WTC11 (cell line): Measurements from ENCODE around the gene BHLHE40. TPM values are rescaled to one million over a fixed set of nuclear protein-coding genes. Genes with fewer than 3 reads are reported as not detected.

Experiments
- ATAC-seq: fragments of 200-7000 bp; cut with Tn5 transposase; 2 replicates; pipeline ENCODE4 v1.10.0; 2021; ENCODE audit warnings: mild to moderate bottlenecking, moderate library complexity
- CTCF ChIA-PET: fragments of 300-600 bp; sonication (Branson Sonifier 250); formaldehyde crosslinking; loops from one replicate; lab custom pipeline; 2021; ENCODE audit warnings: antibody characterized with exemption; lab: Charles Lee
- POLR2A ChIA-PET: fragments of 350-600 bp; sonication (Branson Sonifier 250); formaldehyde crosslinking; loops from one replicate; lab custom pipeline; 2021; ENCODE audit warnings: antibody characterized with exemption; lab: Charles Lee
- DNase-seq: peaks from one replicate; pipeline ENCODE4 v3.0.0; 2021; ENCODE audit warnings: low spot score
- H3K27ac Mint-ChIP-seq: 2 replicates; pipeline ENCODE4 v1.8.0; 2021; ENCODE audit warnings: mixed read lengths
- H3K27me3 Mint-ChIP-seq: 2 replicates; pipeline ENCODE4 v1.8.0; 2021; ENCODE audit warnings: low read depth, mild to moderate bottlenecking, moderate library complexity, mixed read lengths
- H3K36me3 Mint-ChIP-seq: 2 replicates; pipeline ENCODE4 v1.8.0; 2021; ENCODE audit warnings: mixed read lengths
- H3K4me1 Mint-ChIP-seq: 2 replicates; pipeline ENCODE4 v1.8.0; 2022; ENCODE audit warnings: mixed read lengths
- H3K4me3 Mint-ChIP-seq: 2 replicates; pipeline ENCODE4 v1.8.0; 2021; ENCODE audit warnings: mild to moderate bottlenecking, moderate library complexity, mixed read lengths
- H3K9me3 Mint-ChIP-seq: 2 replicates; pipeline ENCODE4 v1.8.0; 2021; ENCODE audit warnings: mixed read lengths
- ELF4 ChIP-seq: sonication (generic); formaldehyde crosslinking; IDR thresholded peaks from 2 replicates; pipeline ENCODE4 v1.8.1; 2022; ENCODE audit warnings: low read depth, mild to moderate bottlenecking, moderate library complexity, missing genetic modification reagents
- FOXK1 ChIP-seq: sonication (generic); formaldehyde crosslinking; IDR thresholded peaks from 2 replicates; pipeline ENCODE4 v1.8.0; 2022; ENCODE audit warnings: mild to moderate bottlenecking, moderate library complexity, missing genetic modification reagents
- JAZF1 ChIP-seq: fragments of 250-450 bp; sonication (Bioruptor Pico); IDR thresholded peaks from 2 replicates; pipeline ENCODE4 v1.9.0; 2021; ENCODE audit warnings: moderate library complexity, mild to moderate bottlenecking, inconsistent platforms
- JUN ChIP-seq: sonication (generic); formaldehyde crosslinking; IDR thresholded peaks from 2 replicates; pipeline ENCODE4 v1.8.0; 2023; ENCODE audit warnings: mild to moderate bottlenecking, missing genetic modification reagents
- OVOL2 ChIP-seq: fragments of 250-450 bp; sonication (Bioruptor Pico); IDR thresholded peaks from 2 replicates; pipeline ENCODE4 v1.9.0; 2021; ENCODE audit warnings: mild to moderate bottlenecking, borderline replicate concordance
- RORB ChIP-seq: fragments of 250-450 bp; sonication (Bioruptor Pico); IDR thresholded peaks from 2 replicates; pipeline ENCODE4 v1.9.0; 2021; ENCODE audit warnings: mild to moderate bottlenecking
- SOX15 ChIP-seq: fragments of 250-450 bp; sonication (Bioruptor Pico); IDR thresholded peaks from 2 replicates; pipeline ENCODE4 v1.9.0; 2021; ENCODE audit warnings: mild to moderate bottlenecking
- ZNF121 ChIP-seq: sonication (generic); formaldehyde crosslinking; IDR thresholded peaks from 2 replicates; pipeline ENCODE4 v1.8.0; 2023; ENCODE audit warnings: missing genetic modification reagents
- ZNF671 ChIP-seq: fragments of 250-450 bp; sonication (Bioruptor Pico); IDR thresholded peaks from 2 replicates; pipeline ENCODE4 v1.8.0; 2021; ENCODE audit warnings: mild to moderate bottlenecking
- total RNA-seq: library from RNA; stranded (reverse); gene quantifications from 3 replicates; pipeline ENCODE4 v1.2.3, GENCODE V29; 2021
- TF ChIP-seq, protein P1 (sequence below): sonication (generic); formaldehyde crosslinking; IDR thresholded peaks from 2 replicates; pipeline ENCODE4 v1.8.1; 2022; ENCODE audit warnings: low read depth, missing genetic modification reagents, borderline replicate concordance
- TF ChIP-seq, protein P2 (sequence below): sonication (generic); formaldehyde crosslinking; IDR thresholded peaks from 2 replicates; pipeline ENCODE4 v1.8.0; 2023; ENCODE audit warnings: missing genetic modification reagents
- TF ChIP-seq, protein P3 (sequence below): sonication (generic); formaldehyde crosslinking; IDR thresholded peaks from 2 replicates; pipeline ENCODE4 v1.8.1; 2023; ENCODE audit warnings: mild to moderate bottlenecking, missing genetic modification reagents, moderate library complexity
- TF ChIP-seq, protein P4 (sequence below): sonication (generic); formaldehyde crosslinking; IDR thresholded peaks from 2 replicates; pipeline ENCODE4 v1.8.0; 2023; ENCODE audit warnings: missing genetic modification reagents, mild to moderate bottlenecking, borderline replicate concordance
- TF ChIP-seq, protein P5 (sequence below): sonication (generic); formaldehyde crosslinking; IDR thresholded peaks from 2 replicates; pipeline ENCODE4 v1.8.1; 2022; ENCODE audit warnings: low read depth, mild to moderate bottlenecking, moderate library complexity, missing genetic modification reagents, borderline replicate concordance
- TF ChIP-seq, protein P6 (sequence below): fragments of 250-450 bp; sonication (Bioruptor Pico); IDR thresholded peaks from 2 replicates; pipeline ENCODE4 v1.9.0; 2021; ENCODE audit warnings: moderate library complexity, mild to moderate bottlenecking, inconsistent platforms, borderline replicate concordance
- TF ChIP-seq, protein P7 (sequence below): fragments of 250-450 bp; sonication (Bioruptor Pico); IDR thresholded peaks from 2 replicates; pipeline ENCODE4 v1.9.0; 2021; ENCODE audit warnings: mild to moderate bottlenecking, borderline replicate concordance

The BHLHE40 gene
- total RNA-seq, 1 experiment from 2014 or later: 5.7 TPM

DNA sequence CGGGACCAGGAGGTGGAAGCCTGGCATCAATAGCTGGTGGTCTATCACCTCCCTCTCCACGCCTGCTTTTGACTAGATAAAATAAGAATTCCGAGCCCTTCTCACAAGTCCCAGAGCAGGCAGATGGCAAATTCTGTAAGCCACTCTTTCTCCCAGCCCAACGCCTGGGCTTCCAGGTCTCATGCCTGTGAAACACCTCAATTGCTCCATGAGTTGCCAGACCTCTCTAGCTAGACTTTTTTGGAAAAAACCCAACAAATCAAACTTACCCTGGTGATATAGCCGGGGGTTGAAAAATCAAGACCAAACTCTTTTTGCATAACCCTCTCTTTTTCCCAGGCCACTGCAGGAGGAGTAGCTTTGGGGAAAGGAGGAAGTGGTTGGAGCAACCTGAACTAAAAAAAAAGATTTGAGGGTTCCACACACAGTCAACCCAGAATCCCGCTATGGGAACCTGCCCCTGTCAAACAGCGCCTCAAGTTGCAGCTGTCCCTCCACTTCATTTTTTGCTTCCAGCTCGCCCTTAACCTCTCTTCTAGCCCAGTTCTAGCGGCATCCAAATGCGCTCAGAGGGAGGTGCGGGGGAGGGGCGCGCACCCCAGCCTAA lies 7.0 kb downstream of the BHLHE40 start:
- TF ChIP-seq, protein P1, sequence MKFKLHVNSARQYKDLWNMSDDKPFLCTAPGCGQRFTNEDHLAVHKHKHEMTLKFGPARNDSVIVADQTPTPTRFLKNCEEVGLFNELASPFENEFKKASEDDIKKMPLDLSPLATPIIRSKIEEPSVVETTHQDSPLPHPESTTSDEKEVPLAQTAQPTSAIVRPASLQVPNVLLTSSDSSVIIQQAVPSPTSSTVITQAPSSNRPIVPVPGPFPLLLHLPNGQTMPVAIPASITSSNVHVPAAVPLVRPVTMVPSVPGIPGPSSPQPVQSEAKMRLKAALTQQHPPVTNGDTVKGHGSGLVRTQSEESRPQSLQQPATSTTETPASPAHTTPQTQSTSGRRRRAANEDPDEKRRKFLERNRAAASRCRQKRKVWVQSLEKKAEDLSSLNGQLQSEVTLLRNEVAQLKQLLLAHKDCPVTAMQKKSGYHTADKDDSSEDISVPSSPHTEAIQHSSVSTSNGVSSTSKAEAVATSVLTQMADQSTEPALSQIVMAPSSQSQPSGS (CRISPR knock-in tag): no peak
- TF ChIP-seq JAZF1 (CRISPR knock-in tag): no peak
- TF ChIP-seq JUN (CRISPR knock-in tag): no peak
- TF ChIP-seq ZNF671 (CRISPR knock-in tag): no peak
- no peak for TF ChIP-seq OVOL2 (CRISPR knock-in tag)
- no peak for TF ChIP-seq ZNF121 (CRISPR knock-in tag)
- TF ChIP-seq FOXK1 (CRISPR knock-in tag): no peak
- no peak for TF ChIP-seq ELF4 (CRISPR knock-in tag)
- TF ChIP-seq, protein P2, sequence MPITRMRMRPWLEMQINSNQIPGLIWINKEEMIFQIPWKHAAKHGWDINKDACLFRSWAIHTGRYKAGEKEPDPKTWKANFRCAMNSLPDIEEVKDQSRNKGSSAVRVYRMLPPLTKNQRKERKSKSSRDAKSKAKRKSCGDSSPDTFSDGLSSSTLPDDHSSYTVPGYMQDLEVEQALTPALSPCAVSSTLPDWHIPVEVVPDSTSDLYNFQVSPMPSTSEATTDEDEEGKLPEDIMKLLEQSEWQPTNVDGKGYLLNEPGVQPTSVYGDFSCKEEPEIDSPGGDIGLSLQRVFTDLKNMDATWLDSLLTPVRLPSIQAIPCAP (CRISPR knock-in tag): no peak
- TF ChIP-seq SOX15: no peak
- no peak for TF ChIP-seq RORB (CRISPR knock-in tag)
- TF ChIP-seq, protein P3, sequence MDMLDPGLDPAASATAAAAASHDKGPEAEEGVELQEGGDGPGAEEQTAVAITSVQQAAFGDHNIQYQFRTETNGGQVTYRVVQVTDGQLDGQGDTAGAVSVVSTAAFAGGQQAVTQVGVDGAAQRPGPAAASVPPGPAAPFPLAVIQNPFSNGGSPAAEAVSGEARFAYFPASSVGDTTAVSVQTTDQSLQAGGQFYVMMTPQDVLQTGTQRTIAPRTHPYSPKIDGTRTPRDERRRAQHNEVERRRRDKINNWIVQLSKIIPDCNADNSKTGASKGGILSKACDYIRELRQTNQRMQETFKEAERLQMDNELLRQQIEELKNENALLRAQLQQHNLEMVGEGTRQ (CRISPR knock-in tag): no peak
- TF ChIP-seq, protein P4, sequence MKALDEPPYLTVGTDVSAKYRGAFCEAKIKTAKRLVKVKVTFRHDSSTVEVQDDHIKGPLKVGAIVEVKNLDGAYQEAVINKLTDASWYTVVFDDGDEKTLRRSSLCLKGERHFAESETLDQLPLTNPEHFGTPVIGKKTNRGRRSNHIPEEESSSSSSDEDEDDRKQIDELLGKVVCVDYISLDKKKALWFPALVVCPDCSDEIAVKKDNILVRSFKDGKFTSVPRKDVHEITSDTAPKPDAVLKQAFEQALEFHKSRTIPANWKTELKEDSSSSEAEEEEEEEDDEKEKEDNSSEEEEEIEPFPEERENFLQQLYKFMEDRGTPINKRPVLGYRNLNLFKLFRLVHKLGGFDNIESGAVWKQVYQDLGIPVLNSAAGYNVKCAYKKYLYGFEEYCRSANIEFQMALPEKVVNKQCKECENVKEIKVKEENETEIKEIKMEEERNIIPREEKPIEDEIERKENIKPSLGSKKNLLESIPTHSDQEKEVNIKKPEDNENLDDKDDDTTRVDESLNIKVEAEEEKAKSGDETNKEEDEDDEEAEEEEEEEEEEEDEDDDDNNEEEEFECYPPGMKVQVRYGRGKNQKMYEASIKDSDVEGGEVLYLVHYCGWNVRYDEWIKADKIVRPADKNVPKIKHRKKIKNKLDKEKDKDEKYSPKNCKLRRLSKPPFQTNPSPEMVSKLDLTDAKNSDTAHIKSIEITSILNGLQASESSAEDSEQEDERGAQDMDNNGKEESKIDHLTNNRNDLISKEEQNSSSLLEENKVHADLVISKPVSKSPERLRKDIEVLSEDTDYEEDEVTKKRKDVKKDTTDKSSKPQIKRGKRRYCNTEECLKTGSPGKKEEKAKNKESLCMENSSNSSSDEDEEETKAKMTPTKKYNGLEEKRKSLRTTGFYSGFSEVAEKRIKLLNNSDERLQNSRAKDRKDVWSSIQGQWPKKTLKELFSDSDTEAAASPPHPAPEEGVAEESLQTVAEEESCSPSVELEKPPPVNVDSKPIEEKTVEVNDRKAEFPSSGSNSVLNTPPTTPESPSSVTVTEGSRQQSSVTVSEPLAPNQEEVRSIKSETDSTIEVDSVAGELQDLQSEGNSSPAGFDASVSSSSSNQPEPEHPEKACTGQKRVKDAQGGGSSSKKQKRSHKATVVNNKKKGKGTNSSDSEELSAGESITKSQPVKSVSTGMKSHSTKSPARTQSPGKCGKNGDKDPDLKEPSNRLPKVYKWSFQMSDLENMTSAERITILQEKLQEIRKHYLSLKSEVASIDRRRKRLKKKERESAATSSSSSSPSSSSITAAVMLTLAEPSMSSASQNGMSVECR: no peak
- TF ChIP-seq, protein P5, sequence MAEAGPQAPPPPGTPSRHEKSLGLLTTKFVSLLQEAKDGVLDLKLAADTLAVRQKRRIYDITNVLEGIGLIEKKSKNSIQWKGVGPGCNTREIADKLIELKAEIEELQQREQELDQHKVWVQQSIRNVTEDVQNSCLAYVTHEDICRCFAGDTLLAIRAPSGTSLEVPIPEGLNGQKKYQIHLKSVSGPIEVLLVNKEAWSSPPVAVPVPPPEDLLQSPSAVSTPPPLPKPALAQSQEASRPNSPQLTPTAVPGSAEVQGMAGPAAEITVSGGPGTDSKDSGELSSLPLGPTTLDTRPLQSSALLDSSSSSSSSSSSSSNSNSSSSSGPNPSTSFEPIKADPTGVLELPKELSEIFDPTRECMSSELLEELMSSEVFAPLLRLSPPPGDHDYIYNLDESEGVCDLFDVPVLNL (CRISPR knock-in tag): no peak
- TF ChIP-seq, protein P6, sequence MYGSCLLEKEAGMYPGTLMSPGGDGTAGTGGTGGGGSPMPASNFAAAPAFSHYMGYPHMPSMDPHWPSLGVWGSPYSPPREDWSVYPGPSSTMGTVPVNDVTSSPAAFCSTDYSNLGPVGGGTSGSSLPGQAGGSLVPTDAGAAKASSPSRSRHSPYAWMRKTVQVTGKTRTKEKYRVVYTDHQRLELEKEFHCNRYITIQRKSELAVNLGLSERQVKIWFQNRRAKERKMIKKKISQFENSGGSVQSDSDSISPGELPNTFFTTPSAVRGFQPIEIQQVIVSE: no peak
- TF ChIP-seq, protein P7, sequence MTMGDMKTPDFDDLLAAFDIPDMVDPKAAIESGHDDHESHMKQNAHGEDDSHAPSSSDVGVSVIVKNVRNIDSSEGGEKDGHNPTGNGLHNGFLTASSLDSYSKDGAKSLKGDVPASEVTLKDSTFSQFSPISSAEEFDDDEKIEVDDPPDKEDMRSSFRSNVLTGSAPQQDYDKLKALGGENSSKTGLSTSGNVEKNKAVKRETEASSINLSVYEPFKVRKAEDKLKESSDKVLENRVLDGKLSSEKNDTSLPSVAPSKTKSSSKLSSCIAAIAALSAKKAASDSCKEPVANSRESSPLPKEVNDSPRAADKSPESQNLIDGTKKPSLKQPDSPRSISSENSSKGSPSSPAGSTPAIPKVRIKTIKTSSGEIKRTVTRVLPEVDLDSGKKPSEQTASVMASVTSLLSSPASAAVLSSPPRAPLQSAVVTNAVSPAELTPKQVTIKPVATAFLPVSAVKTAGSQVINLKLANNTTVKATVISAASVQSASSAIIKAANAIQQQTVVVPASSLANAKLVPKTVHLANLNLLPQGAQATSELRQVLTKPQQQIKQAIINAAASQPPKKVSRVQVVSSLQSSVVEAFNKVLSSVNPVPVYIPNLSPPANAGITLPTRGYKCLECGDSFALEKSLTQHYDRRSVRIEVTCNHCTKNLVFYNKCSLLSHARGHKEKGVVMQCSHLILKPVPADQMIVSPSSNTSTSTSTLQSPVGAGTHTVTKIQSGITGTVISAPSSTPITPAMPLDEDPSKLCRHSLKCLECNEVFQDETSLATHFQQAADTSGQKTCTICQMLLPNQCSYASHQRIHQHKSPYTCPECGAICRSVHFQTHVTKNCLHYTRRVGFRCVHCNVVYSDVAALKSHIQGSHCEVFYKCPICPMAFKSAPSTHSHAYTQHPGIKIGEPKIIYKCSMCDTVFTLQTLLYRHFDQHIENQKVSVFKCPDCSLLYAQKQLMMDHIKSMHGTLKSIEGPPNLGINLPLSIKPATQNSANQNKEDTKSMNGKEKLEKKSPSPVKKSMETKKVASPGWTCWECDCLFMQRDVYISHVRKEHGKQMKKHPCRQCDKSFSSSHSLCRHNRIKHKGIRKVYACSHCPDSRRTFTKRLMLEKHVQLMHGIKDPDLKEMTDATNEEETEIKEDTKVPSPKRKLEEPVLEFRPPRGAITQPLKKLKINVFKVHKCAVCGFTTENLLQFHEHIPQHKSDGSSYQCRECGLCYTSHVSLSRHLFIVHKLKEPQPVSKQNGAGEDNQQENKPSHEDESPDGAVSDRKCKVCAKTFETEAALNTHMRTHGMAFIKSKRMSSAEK (CRISPR knock-in tag): no peak
- Mint-ChIP-seq H3K27ac (peak overlapping the region; percentile 71), H3K27me3 (no peaks in the 10 kb centered on the region; the same call in 1 of the 2 replicates), H3K36me3 (peaks cover 24% of the 10 kb centered on the region), H3K9me3 (no peaks in the 10 kb centered on the region), H3K4me1 (peaks cover 54% of the 10 kb centered on the region), H3K4me3 (peak overlapping the region; percentile 65)
- DNase-seq (no peak), ATAC-seq (peak; percentile 51)
- ChIA-PET POLR2A (interaction anchor here (1.0 to 1.3 kb wide), 2 partner anchors 7 to 13 kb away, joined by 3 to 7 read pairs; partner anchors contain the start of gene BHLHE40), CTCF (interaction anchor here (0.7 to 2.2 kb wide), 6 partner anchors 7 to 275 kb away, joined by 3 to 23 read pairs (median 5); partner anchors contain the start of gene BHLHE40)
